ENCODE data around the gene DNAJA3. TPM values are rescaled to one million over a fixed set of nuclear protein-coding genes. Genes with fewer than 3 reads are reported as not detected.

DNAJA3 gene
- total and polyA plus RNA-seq, 10 of the 15 experiments (the other 5 are each of a cell fraction or from before 2014, with no cell fraction given) = 8.4 to 141 (median 60.8) TPM

DNA sequence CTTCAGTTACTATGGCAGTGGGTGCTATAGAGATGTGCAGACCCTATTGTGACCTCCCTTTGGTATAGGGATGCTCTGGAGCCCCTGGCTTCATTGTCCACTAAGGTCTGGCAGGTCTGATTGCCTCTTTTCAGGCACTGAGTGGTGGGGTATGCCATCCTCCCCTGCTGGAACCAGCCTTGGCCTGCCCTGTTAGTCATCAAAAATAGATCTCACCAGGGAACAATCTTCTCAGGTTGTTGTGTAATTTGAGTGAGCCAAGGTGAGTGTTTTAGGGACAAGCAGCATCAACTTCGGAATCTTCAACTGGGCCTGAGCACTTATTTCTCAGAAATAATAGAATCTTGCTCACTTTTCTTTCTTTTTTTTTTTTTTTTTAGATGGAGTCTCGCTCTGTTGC lies 70.1 kb downstream of the DNAJA3 start:
- Histone ChIP-seq H2AFZ (ENCODE audit: control insufficient read depth, low read depth, low read length) (no peak overlapping the region), H3K9ac (ENCODE audit: control insufficient read depth, insufficient read depth, low read length) (no peak overlapping the region), H3K9me3 (replicated peaks; ENCODE audit: control insufficient read depth, insufficient read depth, low read length) (no peaks in the 10 kb centered on the region), H3K4me2 (ENCODE audit: control insufficient read depth, insufficient read depth) (no peak overlapping the region), H3K36me3 (ENCODE audit: control insufficient read depth in 2 of 2, insufficient read depth in 2 of 2, low read length in 1 of 2) (no peaks in the 10 kb centered on the region; a peak in 2 of 4 replicates), H3K27me3 (replicated peaks in 1 of 2; ENCODE audit: control insufficient read depth in 2 of 2, insufficient read depth in 2 of 2, low read length in 1 of 2) (no peaks in the 10 kb centered on the region), H3K4me1 (ENCODE audit: control insufficient read depth, insufficient read depth, low read length) (no peaks in the 10 kb centered on the region), H3K4me3 (no peak overlapping the region), H4K20me1 (ENCODE audit: control insufficient read depth, insufficient read depth) (no peaks in the 10 kb centered on the region; the same call in 1 of the 2 replicates), H3K27ac (ENCODE audit: control insufficient read depth, insufficient read depth) (no peak overlapping the region), H3K79me2 (ENCODE audit: control insufficient read depth, insufficient read depth, low read length) (no peaks in the 10 kb centered on the region; the same call in 1 of the 2 replicates)
- DNase-seq (ENCODE audit: low read depth, low spot score) (no peak), FAIRE-seq (no peak), ATAC-seq (no peak)
- in situ Hi-C loops (cut with MboI) = no loop called here
- ChIA-PET SMC1A (ENCODE audit: uncharacterized antibody, unreplicated experiment) (no interaction called here), RAD21 (ENCODE audit: unreplicated experiment) (no interaction called here), CTCF (interaction anchor here (0.6 kb wide), 1 partner anchor 587 kb away, joined by 4 read pairs; no protein-coding TSS in a partner anchor), POLR2A (no interaction called here)
- WGBS (ENCODE audit: insufficient coverage, insufficient replicate concordance, low lambda C conversion rate, missing lambda C conversion rate) = 92% methylated on average over 2 of the region's 2 CpGs
- no peak for TF ChIP-seq CREM (IDR thresholded peaks at IDR 0.05; ENCODE audit: low read depth)
- no peak for TF ChIP-seq FOXK2 (IDR thresholded peaks at IDR 0.05)
- TF ChIP-seq ZNF217 (IDR thresholded peaks at IDR 0.05) = no peak
- TF ChIP-seq POU2F2 (IDR thresholded peaks at IDR 0.05; ENCODE audit: borderline replicate concordance, low read depth, low read length) = no peak
- no peak for TF ChIP-seq FOXM1 (IDR thresholded peaks at IDR 0.05; ENCODE audit: low read depth, low read length)
- TF ChIP-seq ETV6 (conservative IDR thresholded peaks at IDR 0.05 in 1 of 2, IDR thresholded peaks at IDR 0.05 in 1 of 2; ENCODE audit: borderline replicate concordance in 1 of 2, low read depth in 1 of 2) = no peak
- TF ChIP-seq ZNF622 (IDR thresholded peaks at IDR 0.05) = no peak
- TF ChIP-seq, protein P1, sequence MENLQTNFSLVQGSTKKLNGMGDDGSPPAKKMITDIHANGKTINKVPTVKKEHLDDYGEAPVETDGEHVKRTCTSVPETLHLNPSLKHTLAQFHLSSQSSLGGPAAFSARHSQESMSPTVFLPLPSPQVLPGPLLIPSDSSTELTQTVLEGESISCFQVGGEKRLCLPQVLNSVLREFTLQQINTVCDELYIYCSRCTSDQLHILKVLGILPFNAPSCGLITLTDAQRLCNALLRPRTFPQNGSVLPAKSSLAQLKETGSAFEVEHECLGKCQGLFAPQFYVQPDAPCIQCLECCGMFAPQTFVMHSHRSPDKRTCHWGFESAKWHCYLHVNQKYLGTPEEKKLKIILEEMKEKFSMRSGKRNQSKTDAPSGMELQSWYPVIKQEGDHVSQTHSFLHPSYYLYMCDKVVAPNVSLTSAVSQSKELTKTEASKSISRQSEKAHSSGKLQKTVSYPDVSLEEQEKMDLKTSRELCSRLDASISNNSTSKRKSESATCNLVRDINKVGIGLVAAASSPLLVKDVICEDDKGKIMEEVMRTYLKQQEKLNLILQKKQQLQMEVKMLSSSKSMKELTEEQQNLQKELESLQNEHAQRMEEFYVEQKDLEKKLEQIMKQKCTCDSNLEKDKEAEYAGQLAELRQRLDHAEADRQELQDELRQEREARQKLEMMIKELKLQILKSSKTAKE (IDR thresholded peaks at IDR 0.05; ENCODE audit: low read depth, poor library complexity, severe bottlenecking) = no peak
- no peak for TF ChIP-seq HDGF (IDR thresholded peaks at IDR 0.05)
- TF ChIP-seq HDAC6 (IDR thresholded peaks at IDR 0.05; ENCODE audit: unreplicated experiment) = no peak
- TF ChIP-seq, protein P2, sequence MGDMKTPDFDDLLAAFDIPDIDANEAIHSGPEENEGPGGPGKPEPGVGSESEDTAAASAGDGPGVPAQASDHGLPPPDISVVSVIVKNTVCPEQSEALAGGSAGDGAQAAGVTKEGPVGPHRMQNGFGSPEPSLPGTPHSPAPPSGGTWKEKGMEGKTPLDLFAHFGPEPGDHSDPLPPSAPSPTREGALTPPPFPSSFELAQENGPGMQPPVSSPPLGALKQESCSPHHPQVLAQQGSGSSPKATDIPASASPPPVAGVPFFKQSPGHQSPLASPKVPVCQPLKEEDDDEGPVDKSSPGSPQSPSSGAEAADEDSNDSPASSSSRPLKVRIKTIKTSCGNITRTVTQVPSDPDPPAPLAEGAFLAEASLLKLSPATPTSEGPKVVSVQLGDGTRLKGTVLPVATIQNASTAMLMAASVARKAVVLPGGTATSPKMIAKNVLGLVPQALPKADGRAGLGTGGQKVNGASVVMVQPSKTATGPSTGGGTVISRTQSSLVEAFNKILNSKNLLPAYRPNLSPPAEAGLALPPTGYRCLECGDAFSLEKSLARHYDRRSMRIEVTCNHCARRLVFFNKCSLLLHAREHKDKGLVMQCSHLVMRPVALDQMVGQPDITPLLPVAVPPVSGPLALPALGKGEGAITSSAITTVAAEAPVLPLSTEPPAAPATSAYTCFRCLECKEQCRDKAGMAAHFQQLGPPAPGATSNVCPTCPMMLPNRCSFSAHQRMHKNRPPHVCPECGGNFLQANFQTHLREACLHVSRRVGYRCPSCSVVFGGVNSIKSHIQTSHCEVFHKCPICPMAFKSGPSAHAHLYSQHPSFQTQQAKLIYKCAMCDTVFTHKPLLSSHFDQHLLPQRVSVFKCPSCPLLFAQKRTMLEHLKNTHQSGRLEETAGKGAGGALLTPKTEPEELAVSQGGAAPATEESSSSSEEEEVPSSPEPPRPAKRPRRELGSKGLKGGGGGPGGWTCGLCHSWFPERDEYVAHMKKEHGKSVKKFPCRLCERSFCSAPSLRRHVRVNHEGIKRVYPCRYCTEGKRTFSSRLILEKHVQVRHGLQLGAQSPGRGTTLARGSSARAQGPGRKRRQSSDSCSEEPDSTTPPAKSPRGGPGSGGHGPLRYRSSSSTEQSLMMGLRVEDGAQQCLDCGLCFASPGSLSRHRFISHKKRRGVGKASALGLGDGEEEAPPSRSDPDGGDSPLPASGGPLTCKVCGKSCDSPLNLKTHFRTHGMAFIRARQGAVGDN (IDR thresholded peaks at IDR 0.05) = no peak
- no peak for TF ChIP-seq RB1 (IDR thresholded peaks at IDR 0.05; ENCODE audit: borderline replicate concordance)
- TF ChIP-seq MYC (IDR thresholded peaks at IDR 0.05; ENCODE audit: insufficient read depth, insufficient read length, insufficient replicate concordance, low read length, severe bottlenecking) = no peak
- TF ChIP-seq NRF1 (conservative IDR thresholded peaks at IDR 0.05; ENCODE audit: low read depth, low read length) = no peak
- TF ChIP-seq NR2C1 (IDR thresholded peaks at IDR 0.05) = no peak
- intact Hi-C loops (cut with micrococcal nuclease; ENCODE audit: unreplicated experiment) = no loop called here
- no TSS peak for BruUV-seq (replicated peaks)

All from GM12878 (cell line).